ENCODE data around the gene VSIG8.

The VSIG8 gene

GRCh38 chr1:159828176-159828575 lies 34.3 kb downstream of the VSIG8 start:
- no peak for DNase-seq

- no peak for DNase-seq
Measured at GRCh38 chr1:159827549-159827948, 34.9 kb downstream of the VSIG8 start.

- DNase-seq = no peak
Measured at GRCh38 chr1:159827102-159827490, 35.4 kb downstream of the VSIG8 start.

- peak; percentile 18 to 50 for DNase-seq
Measured at GRCh38 chr1:159826441-159827101, 35.9 kb downstream of the VSIG8 start, which contains the start of gene SLAMF8. SLAMF8 (plus strand) TSS chr1:159826873; CDS start chr1:159826899, 26 bp downstream.

DNA sequence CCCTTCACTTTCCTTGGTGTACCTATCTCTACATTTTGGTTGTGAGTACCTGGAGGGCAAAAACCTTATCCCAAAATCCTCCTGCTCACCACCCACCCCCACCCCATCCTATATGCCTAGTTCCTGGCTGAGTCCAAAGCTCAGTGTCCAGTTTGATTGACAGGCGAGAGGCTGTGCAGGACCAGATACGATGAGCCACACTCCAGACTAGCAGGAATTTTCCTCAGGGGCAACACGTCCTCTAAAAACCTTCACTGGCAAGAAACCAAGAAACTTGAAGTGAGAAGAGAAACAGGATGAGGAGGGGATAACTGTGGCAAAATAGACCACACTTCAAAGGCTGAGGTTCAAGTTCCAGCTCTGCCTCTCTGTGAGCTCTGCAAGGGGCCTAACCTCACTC lies 36.9 kb downstream of the VSIG8 start:
- no peak for DNase-seq

DNA sequence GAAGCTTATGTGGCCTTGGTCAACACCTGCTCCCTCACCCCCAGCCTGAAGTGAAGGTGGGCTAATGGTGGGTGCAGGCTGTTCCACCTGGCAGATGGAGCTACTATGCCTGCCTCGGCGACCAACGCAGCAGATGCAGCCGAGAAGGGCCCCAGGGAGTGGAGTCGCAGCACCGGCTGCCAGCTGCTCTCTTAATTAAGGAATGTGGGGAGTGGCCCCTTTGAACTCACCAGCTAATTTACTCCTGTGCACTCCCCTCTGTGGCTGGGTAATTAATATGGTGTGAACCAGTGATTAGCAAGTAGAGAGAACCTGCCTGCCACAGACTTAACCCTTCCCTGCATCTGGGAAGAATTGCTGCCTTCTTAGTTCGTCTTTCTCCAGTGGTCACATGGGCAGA lies 39.1 kb downstream of the VSIG8 start:
- no peak for DNase-seq

DNA sequence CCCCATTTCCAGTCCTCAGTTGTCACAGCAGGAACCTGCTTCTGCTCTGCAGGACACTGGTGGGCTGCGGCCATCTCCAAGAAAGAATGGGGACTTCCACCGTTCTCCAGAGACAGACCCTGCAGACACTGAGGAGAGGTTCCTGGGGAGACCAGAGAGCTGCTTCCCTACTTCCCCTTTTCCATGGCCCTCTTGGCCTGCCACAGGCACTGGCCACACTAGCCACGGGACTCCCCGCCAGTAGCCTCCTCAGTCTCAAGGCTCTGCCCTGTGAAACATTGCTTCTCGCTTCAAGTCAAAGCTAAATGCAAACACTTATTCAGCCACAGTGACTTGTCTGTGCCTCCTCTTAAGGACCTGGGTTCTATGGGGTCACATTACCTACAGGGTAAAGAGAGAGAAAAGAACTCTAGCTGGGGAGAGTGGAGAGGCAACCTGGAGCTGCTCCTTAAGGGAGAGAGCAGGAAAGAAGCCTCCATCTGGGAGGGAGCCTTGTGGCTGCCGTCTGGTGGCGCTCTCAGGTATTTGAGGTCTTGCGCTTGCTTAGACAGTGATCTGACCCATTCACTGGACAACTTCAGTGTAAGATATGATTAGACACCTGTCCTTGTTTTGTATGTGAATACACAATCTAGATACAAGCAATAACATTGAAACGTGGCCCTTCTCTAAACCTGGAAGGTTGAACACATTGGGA lies 41.1 kb downstream of the VSIG8 start:
- DNase-seq = no peak

DNA sequence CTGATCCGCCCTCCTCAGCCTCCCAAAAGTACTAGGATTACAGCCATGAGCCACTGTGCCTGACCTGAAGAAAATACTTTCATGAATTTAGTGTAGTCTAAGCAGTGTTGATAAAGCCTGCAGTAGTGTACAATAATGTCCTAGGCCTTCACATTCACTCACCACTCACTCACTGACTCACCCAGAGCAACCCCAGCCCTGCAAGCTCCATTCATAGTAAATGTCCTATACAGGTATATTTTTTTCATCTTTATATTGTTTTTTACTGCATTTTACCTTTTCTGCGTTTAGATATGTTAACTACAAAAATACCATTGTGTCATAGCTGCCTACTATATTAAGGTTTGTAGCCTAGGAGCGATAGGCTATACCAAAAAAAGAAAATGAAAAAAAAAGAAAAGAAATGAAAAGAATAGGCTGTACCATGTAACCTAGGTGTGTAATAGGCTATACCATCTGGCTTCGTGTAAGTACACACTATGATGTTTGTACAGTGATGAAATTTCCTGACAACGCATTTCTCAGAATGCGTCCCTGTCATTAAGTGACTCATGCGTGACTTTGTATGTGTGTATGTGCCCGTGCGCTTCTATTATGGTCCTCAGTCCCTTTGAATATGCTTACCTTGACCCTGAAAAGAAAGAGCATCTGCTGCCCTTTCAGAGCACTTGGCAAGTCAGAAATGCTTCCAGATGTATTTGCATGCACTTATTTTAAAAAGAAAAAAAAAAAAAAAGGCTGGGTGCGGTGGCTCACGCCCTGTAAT lies 45.0 kb downstream of the VSIG8 start:
- DNase-seq = no peak

DNA sequence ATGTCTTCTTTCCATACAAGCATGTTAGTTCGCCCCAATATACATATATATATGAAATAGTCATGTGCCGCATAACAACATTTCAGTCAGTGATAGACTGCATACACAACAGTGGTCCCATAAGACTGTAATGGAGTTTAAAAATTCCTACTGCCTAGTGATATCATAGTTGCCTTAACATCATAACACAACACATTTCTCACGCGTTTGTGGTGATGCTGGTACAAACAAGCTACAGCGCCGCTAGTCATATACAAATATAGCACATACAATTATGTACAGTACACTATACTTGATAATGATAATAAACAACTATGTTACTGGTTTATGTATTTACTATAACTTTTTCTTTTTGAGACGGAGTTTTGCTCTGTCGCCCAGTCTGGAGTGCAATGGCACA lies 46.5 kb downstream of the VSIG8 start:
- DNase-seq = no peak

DNA sequence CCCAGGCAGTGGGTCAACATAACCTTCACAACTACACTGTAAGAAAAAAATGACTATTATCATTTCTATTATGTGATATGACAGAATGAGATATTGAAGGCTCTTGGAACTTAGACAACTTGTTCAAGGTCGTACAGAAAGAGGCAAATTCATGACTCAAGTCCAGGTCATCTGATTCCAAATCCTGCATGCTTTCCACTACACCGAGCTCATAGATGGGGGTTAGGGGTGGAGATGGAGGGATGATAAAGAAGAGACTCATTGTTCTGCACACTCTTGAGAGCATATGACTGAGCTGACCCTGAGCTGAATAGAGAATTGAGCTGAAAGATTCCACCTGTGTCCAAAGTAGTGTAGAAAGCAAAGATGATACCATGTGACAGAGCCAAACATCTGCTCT lies 57.5 kb downstream of the VSIG8 start:
- no peak for DNase-seq

All from stimulated activated CD4-positive, alpha-beta T cell treated with anti-CD3 and anti-CD28 coated beads, Interleukin-4, amount 100 ng/mL, for 4 hours (primary cell).